HG02623 (cell line): ENCODE measurements around the gene PCDHA6.
"Not testable (repeated sequence)": the region's sequence is repeated elsewhere in the genome, so short reads cannot be mapped to it uniquely, and the experiment has no call there.

Source experiments
- ATAC-seq: cut with Tn5 transposase; IDR thresholded peaks from one replicate; pipeline ENCODE4 v1.9.1; 2021; ENCODE audit warnings: moderate library complexity; ENCODE audit not compliant: unreplicated experiment

PCDHA6 gene

DNA sequence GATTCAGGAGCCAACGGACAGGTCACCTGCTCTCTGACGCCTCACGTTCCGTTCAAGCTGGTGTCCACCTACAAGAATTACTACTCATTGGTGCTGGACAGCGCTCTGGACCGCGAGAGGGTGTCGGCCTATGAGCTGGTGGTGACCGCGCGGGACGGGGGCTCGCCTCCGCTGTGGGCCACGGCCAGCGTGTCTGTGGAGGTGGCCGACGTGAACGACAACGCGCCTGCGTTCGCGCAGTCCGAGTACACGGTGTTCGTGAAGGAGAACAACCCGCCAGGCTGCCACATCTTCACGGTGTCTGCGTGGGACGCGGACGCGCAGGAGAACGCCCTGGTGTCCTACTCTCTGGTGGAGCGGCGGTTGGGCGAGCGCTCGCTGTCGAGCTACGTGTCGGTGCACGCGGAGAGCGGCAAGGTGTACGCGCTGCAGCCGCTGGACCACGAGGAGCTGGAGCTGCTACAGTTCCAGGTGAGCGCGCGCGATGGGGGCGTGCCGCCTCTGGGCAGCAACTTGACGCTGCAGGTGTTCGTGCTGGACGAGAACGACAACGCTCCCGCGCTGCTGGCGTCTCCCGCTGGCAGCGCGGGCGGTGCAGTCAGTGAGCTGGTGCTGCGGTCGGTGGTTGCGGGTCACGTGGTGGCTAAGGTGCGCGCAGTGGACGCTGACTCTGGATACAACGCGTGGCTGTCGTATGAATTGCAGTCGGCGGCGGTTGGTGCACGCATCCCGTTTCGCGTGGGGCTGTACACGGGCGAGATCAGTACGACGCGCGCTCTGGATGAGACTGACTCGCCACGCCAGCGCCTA, 29.6 kb downstream of the PCDHA6 start:
- no peak for ATAC-seq

DNA sequence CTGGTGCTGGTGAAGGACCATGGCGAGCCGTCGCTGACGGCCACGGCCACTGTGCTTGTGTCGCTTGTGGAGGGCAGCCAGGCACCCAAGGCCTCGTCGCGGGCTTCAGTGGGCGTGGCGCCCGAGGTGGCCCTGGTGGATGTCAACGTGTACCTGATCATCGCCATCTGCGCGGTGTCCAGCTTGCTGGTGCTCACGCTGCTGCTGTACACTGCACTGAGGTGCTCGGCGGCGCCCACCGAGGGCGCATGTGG, 30.2 kb downstream of the PCDHA6 start:
- ATAC-seq, result no peak

- no peak for ATAC-seq
Observed at GRCh38 chr5:140862441-140863295, 34.9 kb downstream of the PCDHA6 start.

- ATAC-seq, result no peak
Observed at GRCh38 chr5:140868721-140869554, 41.2 kb downstream of the PCDHA6 start, which contains the start of gene PCDHA11. Gene PCDHA11 (plus strand): TSS chr5:140868957. CDS start chr5:140869104, 147 bp downstream.

GRCh38 chr5:140869555-140869886, 41.8 kb downstream of the PCDHA6 start:
- no peak for ATAC-seq

GRCh38 chr5:140870221-140871201, 42.8 kb downstream of the PCDHA6 start:
- no peak for ATAC-seq

DNA sequence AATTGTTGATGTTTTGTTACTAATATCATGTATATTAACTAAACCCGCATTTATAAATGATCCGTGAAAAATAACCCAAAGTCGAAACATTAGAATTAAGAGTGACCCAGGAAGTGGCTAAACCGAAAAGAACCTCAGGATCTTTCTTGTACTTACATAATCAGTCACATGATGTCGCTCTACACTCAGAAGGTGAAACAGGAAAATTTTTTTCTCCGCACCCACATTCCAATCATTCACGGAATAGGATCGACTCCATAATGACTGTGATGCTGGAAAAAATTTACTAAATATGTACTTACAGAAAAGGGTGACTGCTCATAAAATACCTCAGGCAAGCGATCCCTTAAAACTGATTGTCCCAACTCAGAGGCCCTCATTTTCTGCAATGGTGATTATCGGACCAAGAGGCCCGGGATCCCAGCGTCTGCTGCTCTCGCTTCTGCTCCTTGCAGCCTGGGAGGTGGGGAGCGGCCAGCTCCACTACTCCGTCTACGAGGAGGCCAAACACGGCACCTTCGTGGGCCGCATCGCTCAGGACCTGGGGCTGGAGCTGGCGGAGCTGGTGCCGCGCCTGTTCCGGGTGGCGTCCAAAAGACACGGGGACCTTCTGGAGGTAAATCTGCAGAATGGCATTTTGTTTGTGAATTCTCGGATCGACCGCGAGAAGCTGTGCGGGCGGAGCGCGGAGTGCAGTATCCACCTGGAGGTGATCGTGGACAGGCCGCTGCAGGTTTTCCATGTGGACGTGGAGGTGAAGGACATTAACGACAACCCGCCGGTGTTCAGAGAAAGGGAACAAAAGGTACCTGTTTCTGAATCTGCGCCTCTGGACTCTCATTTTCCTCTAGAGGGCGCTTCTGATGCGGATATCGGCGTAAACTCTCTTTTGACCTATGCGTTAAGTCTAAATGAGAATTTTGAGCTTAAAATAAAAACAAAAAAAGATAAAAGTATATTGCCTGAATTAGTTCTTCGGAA, 47.6 kb downstream of the PCDHA6 start, which contains the start of gene PCDHA12:
TSS of gene PCDHA12 (plus strand) at position 224 of the 981 bp plus-strand sequence. CDS start at position 389, 165 bp downstream.
- ATAC-seq, result no peak

DNA sequence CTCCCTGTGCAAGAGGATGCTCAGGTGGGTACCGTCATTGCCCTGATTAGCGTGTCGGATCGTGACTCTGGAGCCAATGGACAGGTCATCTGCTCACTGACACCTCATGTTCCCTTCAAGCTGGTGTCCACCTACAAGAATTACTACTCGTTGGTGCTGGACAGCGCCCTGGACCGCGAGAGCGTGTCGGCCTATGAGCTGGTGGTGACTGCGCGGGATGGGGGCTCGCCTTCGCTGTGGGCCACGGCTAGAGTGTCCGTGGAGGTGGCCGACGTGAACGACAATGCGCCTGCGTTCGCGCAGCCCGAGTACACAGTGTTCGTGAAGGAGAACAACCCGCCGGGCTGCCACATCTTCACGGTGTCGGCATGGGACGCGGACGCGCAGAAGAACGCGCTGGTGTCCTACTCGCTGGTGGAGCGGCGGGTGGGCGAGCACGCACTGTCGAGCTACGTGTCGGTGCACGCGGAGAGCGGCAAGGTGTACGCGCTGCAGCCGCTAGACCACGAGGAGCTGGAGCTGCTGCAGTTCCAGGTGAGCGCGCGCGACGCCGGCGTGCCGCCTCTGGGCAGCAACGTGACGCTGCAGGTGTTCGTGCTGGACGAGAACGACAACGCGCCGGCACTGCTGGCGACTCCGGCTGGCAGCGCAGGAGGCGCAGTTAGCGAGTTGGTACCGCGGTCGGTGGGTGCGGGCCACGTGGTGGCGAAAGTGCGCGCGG, 48.9 kb downstream of the PCDHA6 start:
- not testable (repeated sequence) for ATAC-seq

- no peak for ATAC-seq
Observed at GRCh38 chr5:140877262-140877581, 49.5 kb downstream of the PCDHA6 start.
